PFSK-1 (cell line): ENCODE measurements around the gene PRSS27.

ENCODE experiments used
- FOXP2 ChIP-seq: optimal IDR thresholded peaks from 2 replicates; pipeline ENCODE3; 2011; ENCODE audit warnings: borderline replicate concordance, control low read depth, inconsistent platforms; ENCODE audit not compliant: insufficient read depth; ENCODE audit errors: extremely low read length, extremely low read depth
- POLR2AphosphoS5 ChIP-seq: IDR thresholded peaks from 2 replicates; pipeline ENCODE4 v1.6.1; 2012; ENCODE audit warnings: low read depth, mild to moderate bottlenecking, control low read depth, low read length, moderate library complexity
- REST ChIP-seq, 2 experiments: IDR thresholded peaks; 2 replicates each; pipeline versions ENCODE4 v1.6.1 to v1.8.0; 2011 to 2012; ENCODE audit warnings: low read depth in 2 of 2, low read length in 2 of 2, control low read depth in 1 of 2, inconsistent platforms in 1 of 2, mild to moderate bottlenecking in 1 of 2, moderate library complexity in 1 of 2; ENCODE audit not compliant: insufficient read depth in 1 of 2
- SIN3A ChIP-seq: IDR thresholded peaks from 2 replicates; pipeline ENCODE4 v1.6.1; 2012; ENCODE audit warnings: mild to moderate bottlenecking, low read length, moderate library complexity, borderline replicate concordance; ENCODE audit not compliant: insufficient read depth
- TAF1 ChIP-seq: IDR thresholded peaks from 2 replicates; pipeline ENCODE4 v1.6.1; 2012; ENCODE audit warnings: low read length, control low read depth, borderline replicate concordance; ENCODE audit not compliant: insufficient read depth

PRSS27 gene

DNA sequence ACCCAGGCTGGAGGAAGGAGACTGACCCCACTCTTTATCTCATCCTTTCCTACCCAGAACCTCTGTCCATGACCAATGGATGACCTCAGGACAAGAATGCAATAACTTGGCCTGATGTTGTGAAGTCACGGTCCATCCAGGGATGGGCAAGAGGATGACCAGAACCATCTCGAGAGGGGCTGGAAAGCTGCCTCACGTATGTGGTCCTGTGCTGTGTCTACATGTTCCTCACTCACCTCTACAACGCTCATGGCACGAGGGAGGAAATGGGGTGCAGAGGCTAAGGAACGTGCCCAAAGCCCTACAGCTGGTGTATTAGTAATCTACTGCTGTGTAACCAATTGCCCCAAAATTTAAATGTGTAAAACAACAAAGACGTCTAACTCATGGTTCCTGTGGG, 45.0 kb downstream of the PRSS27 start:
- TF ChIP-seq FOXP2 (no peak), TAF1 (no peak), REST (IDR thresholded peaks at IDR 0.05; ENCODE audit: insufficient read depth in 1 of 2, low read depth in 2 of 2, low read length in 2 of 2) (no peak)

GRCh38 chr16:2673066-2673999, 46.7 kb downstream of the PRSS27 start:
- TF ChIP-seq REST (IDR thresholded peaks at IDR 0.05; ENCODE audit: insufficient read depth in 1 of 2, low read depth in 2 of 2, low read length in 2 of 2) (peak; percentile 72 to 88), TAF1 (no peak), POLR2AphosphoS5 (no peak; the same call in 1 of the 2 replicates)

GRCh38 chr16:2671741-2672140, 48.3 kb downstream of the PRSS27 start:
- TF ChIP-seq TAF1 (no peak), FOXP2 (no peak), REST (IDR thresholded peaks at IDR 0.05; ENCODE audit: insufficient read depth in 1 of 2, low read depth in 2 of 2, low read length in 2 of 2) (no peak), POLR2AphosphoS5 (no peak), SIN3A (no peak)

GRCh38 chr16:2664574-2664982, 55.4 kb downstream of the PRSS27 start:
- TF ChIP-seq REST (IDR thresholded peaks at IDR 0.05; ENCODE audit: insufficient read depth in 1 of 2, low read depth in 2 of 2, low read length in 2 of 2) (no peak), SIN3A (no peak), TAF1 (no peak), POLR2AphosphoS5 (no peak)
